NT2/D1 (cell line): ENCODE results near the gene ULBP1.
"Not testable (repeated sequence)": the region's sequence is repeated elsewhere in the genome, so short reads cannot be mapped to it uniquely, and the experiment has no call there.

ENCODE experiments used
- DNase-seq: peaks from one replicate; pipeline ENCODE4 v3.0.0-alpha.2; 2011; ENCODE audit warnings: low read depth, low spot score
- H3K27me3 ChIP-seq: 2 replicates; pipeline ENCODE4 v1.6.0; 2011; ENCODE audit warnings: mild to moderate bottlenecking; ENCODE audit not compliant: insufficient read length, insufficient read depth
- H3K36me3 ChIP-seq: 2 replicates; pipeline ENCODE4 v1.6.1; 2011; ENCODE audit warnings: mild to moderate bottlenecking, low read length, mixed read lengths; ENCODE audit not compliant: insufficient read depth, insufficient read length
- H3K4me1 ChIP-seq: 2 replicates; pipeline ENCODE4 v1.5.1; 2011; ENCODE audit not compliant: insufficient read depth, insufficient read length
- H3K4me3 ChIP-seq: 2 replicates; pipeline ENCODE4 v1.5.1; 2011; ENCODE audit warnings: low read depth; ENCODE audit not compliant: insufficient read length
- H3K9ac ChIP-seq: 2 replicates; pipeline ENCODE4 v1.6.0; 2011; ENCODE audit warnings: low read depth; ENCODE audit not compliant: insufficient read length
- H3K9me3 ChIP-seq: 2 replicates; pipeline ENCODE4 v1.5.1; 2011; ENCODE audit warnings: mild to moderate bottlenecking, low read length; ENCODE audit not compliant: insufficient read depth
- SUZ12 ChIP-seq: IDR thresholded peaks from 2 replicates; pipeline ENCODE4 v1.6.1; 2011; ENCODE audit not compliant: insufficient read length, insufficient read depth; ENCODE audit errors: extremely low read depth
- YY1 ChIP-seq: IDR thresholded peaks from 2 replicates; pipeline ENCODE4 v1.6.1; 2011; ENCODE audit not compliant: insufficient read length, insufficient read depth
- ZNF274 ChIP-seq: IDR thresholded peaks from 2 replicates; pipeline ENCODE4 v1.6.1; 2011; ENCODE audit warnings: mild to moderate bottlenecking, low read depth, low read length

Gene ULBP1

GRCh38 chr6:150001295-150002008 is 37.7 kb downstream of the ULBP1 start:
- DNase-seq: no peak
- TF ChIP-seq SUZ12 (no peak), YY1 (no peak), ZNF274 (no peak)
- Histone ChIP-seq H3K9ac (no peak overlapping the region), H3K27me3 (peaks cover 22% of the 10 kb centered on the region), H3K4me1 (peaks cover 10% of the 10 kb centered on the region), H3K9me3 (no peaks in the 10 kb centered on the region), H3K36me3 (peaks cover 7% of the 10 kb centered on the region), H3K4me3 (no peak overlapping the region)

- TF ChIP-seq SUZ12 (no peak), YY1 (no peak), ZNF274 (no peak)
- Histone ChIP-seq H3K27me3 (peaks cover 28% of the 10 kb centered on the region), H3K9ac (no peak overlapping the region), H3K9me3 (no peaks in the 10 kb centered on the region), H3K36me3 (peaks cover 7% of the 10 kb centered on the region), H3K4me3 (no peak overlapping the region), H3K4me1 (peaks cover 10% of the 10 kb centered on the region)
- DNase-seq: no peak
Observed at GRCh38 chr6:150002710-150003109, 39.0 kb downstream of the ULBP1 start.

GRCh38 chr6:150003599-150003998 is 39.9 kb downstream of the ULBP1 start:
- not testable (repeated sequence) for H3K4me1 ChIP-seq, H3K4me3 ChIP-seq, H3K9ac ChIP-seq, H3K9me3 ChIP-seq, H3K36me3 ChIP-seq, DNase-seq
- H3K27me3 ChIP-seq: peaks cover 30% of the 10 kb centered on the region

GRCh38 chr6:150004101-150004782 is 40.5 kb downstream of the ULBP1 start:
- Histone ChIP-seq H3K4me1 (peaks cover 10% of the 10 kb centered on the region), H3K36me3 (peaks cover 7% of the 10 kb centered on the region), H3K9me3 (no peaks in the 10 kb centered on the region), H3K4me3 (peak overlapping the region; percentile 53), H3K9ac (peak overlapping the region; percentile 79), H3K27me3 (peaks cover 30% of the 10 kb centered on the region)
- TF ChIP-seq ZNF274: no peak
- TF ChIP-seq YY1: no peak
- TF ChIP-seq SUZ12: no peak
- no peak for DNase-seq

GRCh38 chr6:150004783-150005717 is 41.3 kb downstream of the ULBP1 start:
- peaks cover 10% of the 10 kb centered on the region for H3K4me1 ChIP-seq
- TF ChIP-seq SUZ12: no peak
- TF ChIP-seq ZNF274: no peak
- no peak for TF ChIP-seq YY1
- peak overlapping the region; percentile 53 for H3K4me3 ChIP-seq
- H3K9ac ChIP-seq: peak overlapping the region; percentile 79
- DNase-seq: peak; percentile 80
- H3K27me3 ChIP-seq: peaks cover 36% of the 10 kb centered on the region
- peaks cover 2% of the 10 kb centered on the region for H3K36me3 ChIP-seq
- no peaks in the 10 kb centered on the region for H3K9me3 ChIP-seq

- H3K9ac ChIP-seq: no peak overlapping the region
- H3K9me3 ChIP-seq: no peaks in the 10 kb centered on the region
- H3K27me3 ChIP-seq: peaks cover 40% of the 10 kb centered on the region
Observed at GRCh38 chr6:150005761-150006651, 42.3 kb downstream of the ULBP1 start.

More at GRCh38 chr6:150005761-150006651, 42.3 kb downstream of the ULBP1 start:
- no peak for DNase-seq
- peaks cover under 1% of the 10 kb centered on the region for H3K36me3 ChIP-seq
- H3K4me3 ChIP-seq: peak overlapping the region; percentile 53
- TF ChIP-seq ZNF274: no peak
- TF ChIP-seq SUZ12: no peak
- no peak for TF ChIP-seq YY1
- peaks cover 10% of the 10 kb centered on the region for H3K4me1 ChIP-seq
